ENCODE results near the gene TMEM209. TPM values are rescaled to one million over a fixed set of nuclear protein-coding genes. Genes with fewer than 3 reads are reported as not detected.

Gene TMEM209
- total and polyA plus RNA-seq, 4 donors = 4.5 to 10.1 (median 9.0) TPM

GRCh38 chr7:130207033-130207432 is 1.8 kb upstream of the TMEM209 start (continued):
- TF ChIP-seq NR2F2 (IDR thresholded peaks at IDR 0.05) (no peak), JUND (IDR thresholded peaks at IDR 0.05) (no peak), MAX (IDR thresholded peaks at IDR 0.05) (no peak), SP1 (IDR thresholded peaks at IDR 0.05) (no peak), FOXA1 (IDR thresholded peaks at IDR 0.05) (no peak), HNF4A (conservative IDR thresholded peaks at IDR 0.05) (no peak), HNF4G (IDR thresholded peaks at IDR 0.05) (no peak), YY1 (IDR thresholded peaks at IDR 0.05) (no peak), FOXA2 (IDR thresholded peaks at IDR 0.05) (no peak)

GRCh38 chr7:130201796-130202195 is 3.4 kb downstream of the TMEM209 start:
- H3K9me3 ChIP-seq (ENCODE audit: control insufficient read depth in 4 of 4, low read length in 3 of 4) = no peaks in the 10 kb centered on the region
- H3K36me3 ChIP-seq (ENCODE audit: control insufficient read depth in 4 of 4, insufficient read depth in 3 of 4, low read depth in 1 of 4, low read length in 3 of 4) = peaks cover 0 to 28% (median 15%) of the 10 kb centered on the region in 4 donors
- no peak overlapping the region for H3K9ac ChIP-seq (ENCODE audit: low read depth in 1 of 2, low read length in 2 of 2)
- no peaks in the 10 kb centered on the region for H3K27me3 ChIP-seq (ENCODE audit: control insufficient read depth in 4 of 4, insufficient read depth in 4 of 4, low read length in 3 of 4)
- H3K27ac ChIP-seq (ENCODE audit: low read depth in 1 of 2, low read length in 2 of 2) = no peak overlapping the region
- DNase-seq (ENCODE audit: low spot score) = no peak
- WGBS = 81% methylated on average over 7 of the region's 7 CpGs
- H3K4me3 ChIP-seq (ENCODE audit: low read depth in 1 of 3, low read length in 3 of 3) = no peak overlapping the region
- TF ChIP-seq RAD21 (IDR thresholded peaks at IDR 0.05) (no peak), FOXA2 (IDR thresholded peaks at IDR 0.05) (no peak), JUND (IDR thresholded peaks at IDR 0.05) (no peak), HNF4G (IDR thresholded peaks at IDR 0.05) (no peak), YY1 (IDR thresholded peaks at IDR 0.05) (no peak), GABPA (IDR thresholded peaks at IDR 0.05 in 1 of 2, conservative IDR thresholded peaks at IDR 0.05 in 1 of 2) (no peak), CTCF (IDR thresholded peaks at IDR 0.05; ENCODE audit: low read depth, low read length, missing input control) (no peak), MAX (IDR thresholded peaks at IDR 0.05) (no peak), HNF4A (conservative IDR thresholded peaks at IDR 0.05) (no peak), TAF1 (conservative IDR thresholded peaks at IDR 0.05) (no peak), ATF3 (IDR thresholded peaks at IDR 0.05) (no peak), NR2F2 (IDR thresholded peaks at IDR 0.05) (no peak), EGR1 (IDR thresholded peaks at IDR 0.05; ENCODE audit: low read depth in 2 of 2) (no peak), SP1 (IDR thresholded peaks at IDR 0.05) (no peak), ZBTB33 (IDR thresholded peaks at IDR 0.05) (no peak)
- H3K4me1 ChIP-seq (ENCODE audit: control insufficient read depth in 4 of 4, insufficient read depth in 4 of 4, low read length in 3 of 4) = no peaks in the 10 kb centered on the region

DNA sequence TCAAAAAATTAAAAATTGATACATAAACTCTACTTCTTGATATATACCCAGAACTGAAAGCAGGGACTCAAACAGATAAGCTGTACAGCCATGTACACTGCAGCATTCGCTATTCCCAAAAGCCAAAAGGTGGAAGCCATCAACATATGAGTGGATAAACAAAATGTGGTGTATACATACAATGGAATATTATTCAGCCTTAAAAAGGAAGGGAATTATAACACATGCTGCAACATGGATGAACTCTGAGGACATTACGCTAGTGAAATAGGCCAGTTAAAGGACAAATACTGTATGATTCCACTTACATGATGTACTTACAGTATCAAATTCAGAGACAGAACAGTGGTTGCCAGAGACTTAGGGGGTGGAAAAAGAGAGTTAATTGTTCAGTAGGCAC is 8.1 kb downstream of the TMEM209 start:
- Histone ChIP-seq H3K27me3 (ENCODE audit: control insufficient read depth in 4 of 4, insufficient read depth in 4 of 4, low read length in 3 of 4) (no peaks in the 10 kb centered on the region), H3K4me3 (ENCODE audit: low read depth in 1 of 3, low read length in 3 of 3) (no peak overlapping the region), H3K36me3 (ENCODE audit: control insufficient read depth in 4 of 4, insufficient read depth in 3 of 4, low read depth in 1 of 4, low read length in 3 of 4) (peaks cover 4 to 32% (median 19%) of the 10 kb centered on the region in 4 donors), H3K4me1 (ENCODE audit: control insufficient read depth in 4 of 4, insufficient read depth in 4 of 4, low read length in 3 of 4) (no peaks in the 10 kb centered on the region), H3K27ac (ENCODE audit: low read depth in 1 of 2, low read length in 2 of 2) (no peak overlapping the region), H3K9me3 (ENCODE audit: control insufficient read depth in 4 of 4, low read length in 3 of 4) (no peaks in the 10 kb centered on the region), H3K9ac (ENCODE audit: low read depth in 1 of 2, low read length in 2 of 2) (no peak overlapping the region)
- 69% methylated on average over 2 of the region's 2 CpGs for WGBS
- DNase-seq (ENCODE audit: low spot score) = no peak
- TF ChIP-seq YY1 (IDR thresholded peaks at IDR 0.05) (no peak), JUND (IDR thresholded peaks at IDR 0.05) (no peak), SP1 (IDR thresholded peaks at IDR 0.05) (no peak), HNF4A (conservative IDR thresholded peaks at IDR 0.05) (no peak), TAF1 (conservative IDR thresholded peaks at IDR 0.05) (no peak), ATF3 (IDR thresholded peaks at IDR 0.05) (no peak), GABPA (IDR thresholded peaks at IDR 0.05 in 1 of 2, conservative IDR thresholded peaks at IDR 0.05 in 1 of 2) (no peak), NR2F2 (IDR thresholded peaks at IDR 0.05) (no peak), FOXA2 (IDR thresholded peaks at IDR 0.05) (no peak), HNF4G (IDR thresholded peaks at IDR 0.05) (no peak), RXRA (IDR thresholded peaks at IDR 0.05) (no peak), ZBTB33 (IDR thresholded peaks at IDR 0.05) (no peak), CTCF (IDR thresholded peaks at IDR 0.05; ENCODE audit: low read depth, low read length, missing input control) (no peak), FOXA1 (IDR thresholded peaks at IDR 0.05) (no peak)
